Spleen (tissue), 7 donors: ENCODE data around the gene IARS2.
"Not testable (repeated sequence)": the region's sequence is repeated elsewhere in the genome, so short reads cannot be mapped to it uniquely, and the experiment has no call there.

Experiments used
- POLR2A ChIP-seq, 3 donors: fragments of 450-650 bp; IDR thresholded peaks; one replicate each; pipeline ENCODE4 v1.5.1; 2017; ENCODE audit warnings: antibody characterized with exemption in 3 of 3, mild to moderate bottlenecking in 1 of 3
- POLR2AphosphoS5 ChIP-seq, 3 donors: sonication (generic); formaldehyde crosslinking; IDR thresholded peaks; one replicate each; pipeline ENCODE4 v1.5.1; 2017; ENCODE audit warnings: antibody characterized with exemption in 3 of 3
- TF ChIP-seq, protein P1 (sequence below), 11 experiments: fragments of 200-600 bp in 7 of 11; fragments of 450-650 bp in 4 of 11; sonication (generic) in 4 of 11; IDR thresholded peaks in 8 of 11; conservative IDR thresholded peaks in 3 of 11; 1 replicate in 7 of 11; 2 replicates in 4 of 11; pipeline versions ENCODE4 v1.4.0 to v1.8.0; 2016 to 2021; ENCODE audit warnings: antibody characterized with exemption in 11 of 11, inconsistent platforms in 4 of 11, mild to moderate bottlenecking in 1 of 11
- donor health status: DM: no; HTN: no; CAD: no; lungs with moderate emphysema.
- donor health status: DM: no; HTN: no; CAD: no.
- donor health status: DM: no; HTN: no; CAD: no.

DNA sequence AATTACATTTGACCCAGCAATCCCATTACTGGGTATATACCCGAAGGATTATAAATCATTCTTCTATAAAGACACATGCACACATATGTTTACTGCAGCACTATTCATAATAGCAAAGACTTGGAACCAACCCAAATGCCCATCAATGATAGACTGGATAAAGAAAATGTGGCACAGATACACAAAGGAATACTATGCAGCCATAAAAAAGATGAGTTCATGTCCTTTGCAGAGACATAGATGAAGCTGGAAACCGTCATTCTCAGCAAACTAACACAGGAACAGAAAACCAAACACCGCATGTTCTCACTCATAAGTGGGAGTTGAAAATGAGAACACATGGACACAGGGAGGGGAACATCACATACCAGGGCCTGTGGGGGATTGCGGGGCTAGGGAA, 76.0 kb downstream of the IARS2 start:
- TF ChIP-seq, protein P1, sequence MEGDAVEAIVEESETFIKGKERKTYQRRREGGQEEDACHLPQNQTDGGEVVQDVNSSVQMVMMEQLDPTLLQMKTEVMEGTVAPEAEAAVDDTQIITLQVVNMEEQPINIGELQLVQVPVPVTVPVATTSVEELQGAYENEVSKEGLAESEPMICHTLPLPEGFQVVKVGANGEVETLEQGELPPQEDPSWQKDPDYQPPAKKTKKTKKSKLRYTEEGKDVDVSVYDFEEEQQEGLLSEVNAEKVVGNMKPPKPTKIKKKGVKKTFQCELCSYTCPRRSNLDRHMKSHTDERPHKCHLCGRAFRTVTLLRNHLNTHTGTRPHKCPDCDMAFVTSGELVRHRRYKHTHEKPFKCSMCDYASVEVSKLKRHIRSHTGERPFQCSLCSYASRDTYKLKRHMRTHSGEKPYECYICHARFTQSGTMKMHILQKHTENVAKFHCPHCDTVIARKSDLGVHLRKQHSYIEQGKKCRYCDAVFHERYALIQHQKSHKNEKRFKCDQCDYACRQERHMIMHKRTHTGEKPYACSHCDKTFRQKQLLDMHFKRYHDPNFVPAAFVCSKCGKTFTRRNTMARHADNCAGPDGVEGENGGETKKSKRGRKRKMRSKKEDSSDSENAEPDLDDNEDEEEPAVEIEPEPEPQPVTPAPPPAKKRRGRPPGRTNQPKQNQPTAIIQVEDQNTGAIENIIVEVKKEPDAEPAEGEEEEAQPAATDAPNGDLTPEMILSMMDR (IDR thresholded peaks at IDR 0.05 in 8 of 11, conservative IDR thresholded peaks at IDR 0.05 in 3 of 11), result not testable (repeated sequence)
- not testable (repeated sequence) for TF ChIP-seq POLR2A, POLR2AphosphoS5 (IDR thresholded peaks at IDR 0.05)
